Measurements from ENCODE around the gene P2RY11. TPM values are rescaled to one million over a fixed set of nuclear protein-coding genes. Genes with fewer than 3 reads are reported as not detected.

P2RY11 gene
- total RNA-seq, 1 donor from 2014 or later: 19.3 TPM

DNA sequence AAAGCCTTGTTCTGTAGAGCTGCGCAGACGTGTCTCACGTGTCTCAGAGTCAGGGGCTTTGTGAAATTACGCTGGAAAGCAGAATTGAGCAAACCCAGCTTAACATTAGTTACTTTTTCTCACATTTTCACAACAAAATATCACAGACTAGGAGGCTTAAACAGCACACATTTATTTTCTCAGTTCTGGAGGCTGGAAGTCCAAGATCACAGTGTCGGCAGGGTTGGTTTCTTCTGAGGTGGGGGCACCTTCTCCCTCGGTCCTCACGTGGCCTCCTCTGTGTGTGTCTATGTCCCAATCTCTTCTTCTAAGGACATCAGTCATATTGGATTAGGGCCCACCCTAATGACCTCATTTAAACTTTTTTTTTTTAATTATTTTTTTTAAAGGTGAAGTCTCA, 12.9 kb downstream of the P2RY11 start:
- no peak for FAIRE-seq
- H3K27me3 Mint-ChIP-seq (ENCODE audit: low read depth, unreplicated experiment): no peaks in the 10 kb centered on the region
- H3K36me3 Mint-ChIP-seq (ENCODE audit: low read depth, unreplicated experiment): peaks cover 3% of the 10 kb centered on the region
- Histone ChIP-seq H3K36me3 (ENCODE audit: insufficient read depth, low read length) (peaks cover 6% of the 10 kb centered on the region), H2AFZ (ENCODE audit: low read depth, low read length) (no peak overlapping the region), H3K79me2 (ENCODE audit: insufficient read depth, low read length) (peaks cover 3% of the 10 kb centered on the region), H3K4me1 (ENCODE audit: insufficient read depth, low read length) (peaks cover 6% of the 10 kb centered on the region), H3K4me3 (ENCODE audit: insufficient read depth, low read depth, low read length) (no peak overlapping the region), H3K9ac (ENCODE audit: low read length) (no peak overlapping the region), H3K9me3 (ENCODE audit: insufficient read depth, low read depth, low read length) (no peaks in the 10 kb centered on the region), H3K27me3 (ENCODE audit: insufficient read depth, low read length) (no peaks in the 10 kb centered on the region), H3K4me2 (ENCODE audit: low read length) (no peak overlapping the region), H3K27ac (ENCODE audit: low read depth, low read length) (no peak overlapping the region), H4K20me1 (ENCODE audit: insufficient read depth, low read length) (no peaks in the 10 kb centered on the region)
- no peak overlapping the region for H3K4me3 Mint-ChIP-seq (ENCODE audit: unreplicated experiment)
- no peak for TF ChIP-seq EZH2 (IDR thresholded peaks at IDR 0.05; ENCODE audit: insufficient read depth, low read length)
- TF ChIP-seq, protein P1, sequence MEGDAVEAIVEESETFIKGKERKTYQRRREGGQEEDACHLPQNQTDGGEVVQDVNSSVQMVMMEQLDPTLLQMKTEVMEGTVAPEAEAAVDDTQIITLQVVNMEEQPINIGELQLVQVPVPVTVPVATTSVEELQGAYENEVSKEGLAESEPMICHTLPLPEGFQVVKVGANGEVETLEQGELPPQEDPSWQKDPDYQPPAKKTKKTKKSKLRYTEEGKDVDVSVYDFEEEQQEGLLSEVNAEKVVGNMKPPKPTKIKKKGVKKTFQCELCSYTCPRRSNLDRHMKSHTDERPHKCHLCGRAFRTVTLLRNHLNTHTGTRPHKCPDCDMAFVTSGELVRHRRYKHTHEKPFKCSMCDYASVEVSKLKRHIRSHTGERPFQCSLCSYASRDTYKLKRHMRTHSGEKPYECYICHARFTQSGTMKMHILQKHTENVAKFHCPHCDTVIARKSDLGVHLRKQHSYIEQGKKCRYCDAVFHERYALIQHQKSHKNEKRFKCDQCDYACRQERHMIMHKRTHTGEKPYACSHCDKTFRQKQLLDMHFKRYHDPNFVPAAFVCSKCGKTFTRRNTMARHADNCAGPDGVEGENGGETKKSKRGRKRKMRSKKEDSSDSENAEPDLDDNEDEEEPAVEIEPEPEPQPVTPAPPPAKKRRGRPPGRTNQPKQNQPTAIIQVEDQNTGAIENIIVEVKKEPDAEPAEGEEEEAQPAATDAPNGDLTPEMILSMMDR (IDR thresholded peaks at IDR 0.05; ENCODE audit: insufficient read depth, low read depth, low read length): no peak
- no peaks in the 10 kb centered on the region for H3K9me3 Mint-ChIP-seq (ENCODE audit: unreplicated experiment)
- H3K27ac Mint-ChIP-seq (ENCODE audit: unreplicated experiment): no peak overlapping the region
- H3K4me1 Mint-ChIP-seq (ENCODE audit: low read depth, unreplicated experiment): no peaks in the 10 kb centered on the region
- DNase-seq (ENCODE audit: low read depth): no peak

DNA sequence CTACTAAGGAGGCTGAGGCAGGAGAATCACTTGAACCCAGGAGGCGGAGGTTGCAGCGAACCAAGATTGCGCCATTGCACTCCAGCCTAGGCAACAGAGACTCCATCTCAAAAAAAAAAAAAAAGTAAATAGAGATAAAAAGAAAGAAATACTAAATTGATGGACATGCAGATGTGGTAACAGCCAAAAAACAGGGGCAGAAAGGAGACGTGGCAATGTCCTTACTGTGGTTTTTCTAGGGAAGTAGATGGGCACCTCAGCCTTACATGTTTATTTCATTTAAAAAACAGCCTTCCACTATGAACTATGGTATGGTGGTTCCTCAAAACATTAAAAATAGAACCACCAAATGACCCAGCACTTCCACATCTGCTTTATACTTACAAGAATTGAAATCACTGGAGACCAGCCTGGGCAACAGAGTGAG, 14.7 kb downstream of the P2RY11 start:
- no peaks in the 10 kb centered on the region for H3K9me3 Mint-ChIP-seq (ENCODE audit: unreplicated experiment)
- Histone ChIP-seq H3K27me3 (ENCODE audit: insufficient read depth, low read length) (no peaks in the 10 kb centered on the region), H4K20me1 (ENCODE audit: insufficient read depth, low read length) (no peaks in the 10 kb centered on the region), H3K9me3 (ENCODE audit: insufficient read depth, low read depth, low read length) (no peaks in the 10 kb centered on the region), H3K79me2 (ENCODE audit: insufficient read depth, low read length) (no peaks in the 10 kb centered on the region), H3K4me3 (ENCODE audit: insufficient read depth, low read depth, low read length) (no peak overlapping the region), H3K4me2 (ENCODE audit: low read length) (no peak overlapping the region), H3K9ac (ENCODE audit: low read length) (no peak overlapping the region), H3K27ac (ENCODE audit: low read depth, low read length) (no peak overlapping the region), H3K36me3 (ENCODE audit: insufficient read depth, low read length) (peaks cover 11% of the 10 kb centered on the region), H3K4me1 (ENCODE audit: insufficient read depth, low read length) (no peaks in the 10 kb centered on the region), H2AFZ (ENCODE audit: low read depth, low read length) (no peak overlapping the region)
- peaks cover 3% of the 10 kb centered on the region for H3K36me3 Mint-ChIP-seq (ENCODE audit: low read depth, unreplicated experiment)
- H3K27me3 Mint-ChIP-seq (ENCODE audit: low read depth, unreplicated experiment): no peaks in the 10 kb centered on the region
- H3K4me3 Mint-ChIP-seq (ENCODE audit: unreplicated experiment): no peak overlapping the region
- H3K4me1 Mint-ChIP-seq (ENCODE audit: low read depth, unreplicated experiment): no peaks in the 10 kb centered on the region
- TF ChIP-seq EZH2 (IDR thresholded peaks at IDR 0.05; ENCODE audit: insufficient read depth, low read length): no peak
- TF ChIP-seq, protein P1 (IDR thresholded peaks at IDR 0.05; ENCODE audit: insufficient read depth, low read depth, low read length): no peak
- no peak for FAIRE-seq
- no peak for DNase-seq (ENCODE audit: low read depth)
- no peak overlapping the region for H3K27ac Mint-ChIP-seq (ENCODE audit: unreplicated experiment)

DNA sequence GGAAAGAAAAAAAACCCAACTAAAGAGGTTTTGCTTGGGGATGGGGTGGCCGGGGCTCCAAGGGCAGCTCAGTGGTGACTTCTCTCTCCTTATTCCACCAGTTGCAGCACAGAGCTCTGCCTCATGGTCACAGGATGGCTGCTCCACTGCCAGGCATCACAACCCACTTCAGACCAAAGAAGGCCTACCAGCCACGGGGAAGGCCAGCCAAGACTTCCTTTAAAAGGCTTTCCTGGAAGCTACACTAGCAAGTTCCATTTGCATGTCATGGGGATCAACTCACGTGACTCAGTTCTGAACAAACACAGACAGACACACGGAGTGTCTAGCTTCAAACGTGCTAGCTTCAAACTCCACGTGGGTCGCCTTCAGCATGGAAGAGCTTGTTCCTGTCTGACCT, 21.4 kb downstream of the P2RY11 start:
- H3K9me3 ChIP-seq (ENCODE audit: insufficient read depth, low read depth, low read length): no peaks in the 10 kb centered on the region
- H3K4me1 ChIP-seq (ENCODE audit: insufficient read depth, low read length): peaks cover 2% of the 10 kb centered on the region
- H2AFZ ChIP-seq (ENCODE audit: low read depth, low read length): no peak overlapping the region
- DNase-seq (ENCODE audit: low read depth): no peak
- no peaks in the 10 kb centered on the region for H3K27me3 ChIP-seq (ENCODE audit: insufficient read depth, low read length)
- Mint-ChIP-seq H3K27ac (ENCODE audit: unreplicated experiment) (no peak overlapping the region), H3K27me3 (ENCODE audit: low read depth, unreplicated experiment) (no peaks in the 10 kb centered on the region), H3K4me3 (ENCODE audit: unreplicated experiment) (no peak overlapping the region), H3K9me3 (ENCODE audit: unreplicated experiment) (no peaks in the 10 kb centered on the region), H3K4me1 (ENCODE audit: low read depth, unreplicated experiment) (peaks cover 2% of the 10 kb centered on the region), H3K36me3 (ENCODE audit: low read depth, unreplicated experiment) (peaks cover 9% of the 10 kb centered on the region)
- no peak overlapping the region for H3K27ac ChIP-seq (ENCODE audit: low read depth, low read length)
- no peaks in the 10 kb centered on the region for H3K79me2 ChIP-seq (ENCODE audit: insufficient read depth, low read length)
- no peak overlapping the region for H3K4me2 ChIP-seq (ENCODE audit: low read length)
- no peak overlapping the region for H3K9ac ChIP-seq (ENCODE audit: low read length)
- TF ChIP-seq, protein P1 (IDR thresholded peaks at IDR 0.05; ENCODE audit: insufficient read depth, low read depth, low read length): no peak
- no peak for TF ChIP-seq EZH2 (IDR thresholded peaks at IDR 0.05; ENCODE audit: insufficient read depth, low read length)
- H4K20me1 ChIP-seq (ENCODE audit: insufficient read depth, low read length): no peaks in the 10 kb centered on the region
- H3K4me3 ChIP-seq (ENCODE audit: insufficient read depth, low read depth, low read length): no peak overlapping the region
- peaks cover 23% of the 10 kb centered on the region for H3K36me3 ChIP-seq (ENCODE audit: insufficient read depth, low read length)
- FAIRE-seq: no peak

All from astrocyte (in vitro differentiated cells and primary cell).